Activated T-helper 1 cell treated with anti-CD3 and anti-CD28 coated beads, Interleukin-2, amount 50 U/mL, for 16 hours (primary cell): ENCODE measurements around the gene TNNC2.
A peak's percentile ranks its signal among the peaks of the same experiment; 100 is the strongest.
"Not testable (repeated sequence)": the region's sequence is repeated elsewhere in the genome, so short reads cannot be mapped to it uniquely, and the experiment has no call there.

Experiments used
- DNase-seq, 2 donors: peaks; one replicate each; pipeline ENCODE4 v3.0.0-alpha.2; 2020; ENCODE audit warnings: low read depth in 1 of 2, low spot score in 1 of 2

The TNNC2 gene

GRCh38 chr20:45827030-45827652 is at the start of gene TNNC2:
TNNC2 (minus strand) TSS chr20:45827312; CDS start chr20:45827248, 64 bp downstream.
- no peak for DNase-seq

GRCh38 chr20:45874576-45874975 is 47.5 kb upstream of the TNNC2 start:
- no peak for DNase-seq

GRCh38 chr20:45874104-45874481 is 47.0 kb upstream of the TNNC2 start:
- DNase-seq = not testable (repeated sequence)

GRCh38 chr20:45873409-45874103 is 46.4 kb upstream of the TNNC2 start:
- DNase-seq = no peak

GRCh38 chr20:45872626-45873025 is 45.5 kb upstream of the TNNC2 start:
- DNase-seq = no peak

GRCh38 chr20:45867819-45868176 is 40.7 kb upstream of the TNNC2 start:
- no peak for DNase-seq

GRCh38 chr20:45867136-45867818 is 40.2 kb upstream of the TNNC2 start:
- DNase-seq = no peak

- DNase-seq = no peak
These were observed 39.3 kb upstream of the TNNC2 start for GRCh38 chr20:45866454-45866853.

GRCh38 chr20:45863543-45864470 is 36.7 kb upstream of the TNNC2 start:
- no peak for DNase-seq

GRCh38 chr20:45861221-45862075 is 34.3 kb upstream of the TNNC2 start:
- no peak for DNase-seq

GRCh38 chr20:45860560-45861220 is 33.6 kb upstream of the TNNC2 start:
- DNase-seq = no peak

GRCh38 chr20:45859916-45860315 is 32.8 kb upstream of the TNNC2 start:
- DNase-seq = no peak

GRCh38 chr20:45857882-45858216 is 30.7 kb upstream of the TNNC2 start:
- DNase-seq = peak in 1 of 2 donors; percentile 15

- peak; percentile 70 to 84 for DNase-seq
These were observed 30.2 kb upstream of the TNNC2 start, which contains the start of the genes ACOT8 and ZSWIM3 for GRCh38 chr20:45857114-45857881. ACOT8 (minus strand) TSS chr20:45857392; CDS start chr20:45857315, 77 bp downstream. ZSWIM3 (plus strand) TSS chr20:45857614; CDS start chr20:45857826, 212 bp downstream.

- DNase-seq = no peak
These were observed 26.4 kb upstream of the TNNC2 start for GRCh38 chr20:45853484-45853883.

GRCh38 chr20:45852326-45852725 is 25.2 kb upstream of the TNNC2 start:
- DNase-seq = no peak

- DNase-seq = no peak
These were observed 24.4 kb upstream of the TNNC2 start for GRCh38 chr20:45851501-45851900.

GRCh38 chr20:45850926-45851325 is 23.8 kb upstream of the TNNC2 start:
- no peak for DNase-seq

- no peak for DNase-seq
These were observed 23.1 kb upstream of the TNNC2 start for GRCh38 chr20:45850238-45850637.
